Omental fat pad (tissue), 4 donors: ENCODE data around the gene ASIC3. TPM values are rescaled to one million over a fixed set of nuclear protein-coding genes. Genes with fewer than 3 reads are reported as not detected.
A peak's percentile ranks its signal among the peaks of the same experiment; 100 is the strongest.
"Not testable (repeated sequence)": the region's sequence is repeated elsewhere in the genome, so short reads cannot be mapped to it uniquely, and the experiment has no call there.

ENCODE experiments used
- ATAC-seq: fragments of 150-250 bp; one replicate; pipeline ENCODE4 v1.9.1; 2016; ENCODE audit warnings: mild to moderate bottlenecking, moderate library complexity; ENCODE audit not compliant: low FRiP score
- DNase-seq: peaks from one replicate; pipeline ENCODE4 v3.0.0-alpha.2; 2019; ENCODE audit warnings: low spot score
- CTCF ChIP-seq, 3 donors: fragments of 450-650 bp; IDR thresholded peaks; one replicate each; pipeline ENCODE4 v1.5.1; 2016 to 2017; ENCODE audit warnings: antibody characterized with exemption in 3 of 3, mild to moderate bottlenecking in 3 of 3, moderate library complexity in 2 of 3
- total RNA-seq, 4 donors: library from RNA; depleted of rRNA; stranded (reverse); fragments of >200 nt; gene quantifications; one replicate each; pipeline ENCODE4 v1.1.0, GENCODE V29; 2016

The ASIC3 gene
- total RNA-seq, 4 donors from 2014 or later: 1.6 to 3.2 (median 2.3) TPM

GRCh38 chr7:151035026-151035717 is 13.2 kb upstream of the ASIC3 start:
- ATAC-seq (no peak), DNase-seq (no peak)
- no peak for TF ChIP-seq CTCF (IDR thresholded peaks at IDR 0.05)

- TF ChIP-seq CTCF (IDR thresholded peaks at IDR 0.05): no peak
- no peak for DNase-seq
- no peak for ATAC-seq
Measured at GRCh38 chr7:151035902-151036301, 12.4 kb upstream of the ASIC3 start.

GRCh38 chr7:151038951-151039849 is 9.1 kb upstream of the ASIC3 start:
- no peak for TF ChIP-seq CTCF (IDR thresholded peaks at IDR 0.05)
- ATAC-seq (peak; percentile 91), DNase-seq (peak; percentile 81)

GRCh38 chr7:151039850-151040548 is 8.3 kb upstream of the ASIC3 start:
- DNase-seq (no peak), ATAC-seq (no peak)
- TF ChIP-seq CTCF (IDR thresholded peaks at IDR 0.05): no peak

- no peak for TF ChIP-seq CTCF (IDR thresholded peaks at IDR 0.05)
- DNase-seq: no peak
- ATAC-seq: no peak
Measured at GRCh38 chr7:151040616-151041375, 7.5 kb upstream of the ASIC3 start.

- ATAC-seq, DNase-seq: not testable (repeated sequence)
Measured at GRCh38 chr7:151043449-151043848, 4.9 kb upstream of the ASIC3 start.
